Colon (tissue), 2 donors: ENCODE results near the gene PINK1.

Source experiments
- FAIRE-seq: peaks from 2 replicates; lab custom pipeline; 2012; peaks lifted over from hg19 to GRCh38; lab: Jason Lieb, UNC
- donor health status: control.
- donor health status: control.

The PINK1 gene

DNA sequence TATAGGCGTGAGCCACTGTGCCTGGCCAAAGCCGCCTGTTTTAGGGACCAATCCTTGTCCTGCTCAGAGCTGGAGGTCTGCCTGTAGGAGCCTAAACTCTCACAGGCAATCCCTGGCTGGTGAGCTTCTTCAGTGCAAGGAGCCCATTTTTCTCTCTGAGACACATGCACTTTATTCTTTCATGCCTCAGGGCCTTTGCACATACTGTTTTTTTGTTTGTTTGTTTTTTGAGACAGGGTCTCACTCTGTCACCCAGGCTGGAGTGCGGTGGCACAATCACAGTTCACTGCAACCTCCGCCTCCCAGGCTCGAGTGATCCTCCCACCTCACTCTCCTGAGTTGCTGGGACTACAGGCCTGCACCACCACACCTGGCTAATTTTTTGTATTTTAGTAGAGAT is 21.6 kb upstream of the PINK1 start:
- FAIRE-seq, result no peak

DNA sequence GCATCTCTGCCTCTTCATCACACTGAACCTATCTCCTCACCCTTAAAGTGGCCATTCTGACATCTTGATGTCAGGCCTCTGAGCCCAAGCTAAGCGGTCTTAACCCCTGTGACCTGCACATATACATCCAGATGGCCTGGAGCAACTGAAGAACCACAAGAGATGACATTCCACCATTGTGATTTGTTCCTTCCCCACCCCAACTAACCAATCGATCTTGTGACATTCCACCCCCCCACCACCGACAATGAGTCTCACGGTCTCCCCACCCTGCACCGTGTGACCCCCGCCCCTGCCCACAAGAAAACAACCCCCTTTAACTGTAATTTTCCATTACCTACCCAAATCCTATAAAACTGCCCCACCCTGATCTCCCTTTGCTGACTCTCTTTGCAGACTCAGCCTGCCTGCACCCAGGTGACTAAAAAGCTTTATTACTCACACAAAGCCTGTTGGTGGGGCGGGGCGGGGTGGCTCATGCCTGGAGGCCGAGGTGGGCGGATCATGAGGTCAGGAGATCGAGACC is 21.0 kb upstream of the PINK1 start:
- no peak for FAIRE-seq

DNA sequence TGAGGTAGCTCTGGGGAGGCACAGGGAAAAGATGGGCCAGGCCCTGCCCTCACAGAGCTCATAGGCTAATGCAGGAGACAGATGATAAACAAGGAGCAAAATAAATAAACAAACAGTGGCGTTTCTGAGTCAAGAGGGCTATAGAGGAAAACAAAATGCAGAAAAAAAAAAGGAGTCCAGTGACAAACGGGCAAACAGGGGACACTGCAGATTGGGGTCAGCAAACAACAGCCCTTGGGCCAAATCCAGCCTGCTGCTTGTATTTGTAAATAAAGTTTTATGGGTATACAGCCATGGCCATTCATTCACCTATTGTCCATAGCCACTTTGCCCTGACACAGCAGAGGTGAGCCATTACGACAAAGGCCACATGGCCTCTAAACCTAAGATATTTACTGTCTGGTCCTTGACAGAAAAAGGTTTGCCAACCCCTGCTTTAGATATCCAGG is 19.1 kb upstream of the PINK1 start:
- FAIRE-seq, result no peak

DNA sequence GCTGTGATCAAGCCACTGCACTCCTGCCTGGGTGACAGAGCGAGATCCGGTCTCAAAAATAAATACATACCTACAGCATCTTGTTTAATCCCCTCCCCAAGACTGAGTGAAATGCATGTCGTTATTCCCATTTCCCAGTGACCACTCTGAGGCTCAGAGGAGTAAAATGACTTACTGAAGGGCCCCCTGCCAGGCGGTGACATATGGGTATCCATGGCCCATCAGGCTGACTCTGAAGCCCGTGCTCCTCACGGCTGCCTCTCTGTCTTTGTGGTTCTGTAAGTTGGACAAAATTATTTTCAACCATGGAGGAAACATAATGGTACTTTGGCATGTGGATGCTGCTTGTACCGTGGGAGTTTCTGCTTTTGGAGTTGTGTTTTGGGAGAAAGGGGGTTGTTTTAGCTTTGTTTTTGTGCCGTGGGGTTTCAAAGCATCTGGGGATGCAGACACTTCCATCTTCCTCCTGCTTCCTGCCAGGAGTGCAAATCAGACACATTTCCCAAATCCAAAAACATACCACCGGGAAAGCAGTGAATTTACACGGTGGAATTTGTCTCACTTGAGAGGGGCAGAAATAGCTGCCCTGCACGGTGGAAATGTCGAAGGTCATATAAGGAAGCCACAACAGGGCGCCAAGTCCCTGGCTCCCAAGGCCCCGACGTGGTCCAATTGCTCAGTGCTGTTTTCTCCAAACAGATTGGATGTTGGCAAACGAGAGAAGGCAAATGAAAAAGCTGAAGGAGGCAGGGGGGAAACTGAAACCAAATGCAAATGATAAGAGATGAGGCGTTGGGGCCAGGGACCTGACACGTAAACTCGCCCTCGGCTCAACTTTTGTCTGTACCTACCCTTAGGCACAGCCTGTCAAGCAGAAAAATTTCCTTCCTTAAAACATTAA is 17.1 kb upstream of the PINK1 start:
- no peak for FAIRE-seq

DNA sequence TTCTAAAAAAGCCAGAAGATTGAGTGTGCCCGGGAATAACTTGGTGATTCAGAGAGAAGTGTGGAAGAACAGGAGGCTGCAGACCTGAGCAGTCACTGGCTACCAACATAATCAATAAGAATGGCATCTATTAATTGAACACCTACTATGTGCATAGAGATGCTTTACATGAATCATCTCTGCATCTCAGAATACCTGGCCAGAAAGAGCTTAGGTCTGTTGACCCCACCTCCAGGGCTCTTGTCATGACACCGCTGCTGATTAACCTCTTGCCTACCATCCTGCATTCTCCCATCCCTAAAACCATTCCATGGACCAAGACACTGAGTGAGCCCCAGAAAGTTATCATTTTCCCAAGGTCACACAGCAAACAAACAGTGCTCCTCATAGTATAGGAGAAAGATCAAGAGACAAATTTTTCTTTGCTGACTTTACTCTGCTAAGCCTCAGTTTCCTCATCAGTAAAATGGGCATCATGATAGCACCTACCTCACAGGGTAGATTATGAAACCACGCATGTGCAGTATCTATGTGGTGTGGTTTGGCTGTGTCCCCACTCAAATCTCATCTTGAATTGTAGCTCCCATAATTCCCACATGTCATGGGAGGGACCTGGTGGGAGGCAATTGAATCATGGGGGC is 16.3 kb upstream of the PINK1 start:
- no peak for FAIRE-seq

DNA sequence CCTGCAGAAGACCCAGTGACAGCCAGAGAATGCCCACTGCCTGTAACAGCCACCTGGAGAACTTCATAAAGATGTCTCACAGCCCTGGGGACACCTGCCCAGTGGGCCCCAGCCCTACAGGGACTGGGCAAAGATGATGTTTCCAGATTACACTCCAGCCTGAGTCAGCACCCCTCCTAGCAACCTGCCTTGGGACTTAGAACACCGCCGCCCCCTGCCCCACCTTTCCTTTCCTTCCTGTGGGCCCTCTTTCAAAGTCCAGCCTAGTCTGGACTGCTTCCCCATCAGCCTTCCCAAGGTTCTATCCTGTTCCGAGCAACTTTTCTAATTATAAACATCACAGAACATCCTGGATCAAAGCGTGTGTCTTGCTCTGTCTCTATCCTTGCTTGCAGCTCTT is 14.7 kb upstream of the PINK1 start:
- FAIRE-seq, result no peak

DNA sequence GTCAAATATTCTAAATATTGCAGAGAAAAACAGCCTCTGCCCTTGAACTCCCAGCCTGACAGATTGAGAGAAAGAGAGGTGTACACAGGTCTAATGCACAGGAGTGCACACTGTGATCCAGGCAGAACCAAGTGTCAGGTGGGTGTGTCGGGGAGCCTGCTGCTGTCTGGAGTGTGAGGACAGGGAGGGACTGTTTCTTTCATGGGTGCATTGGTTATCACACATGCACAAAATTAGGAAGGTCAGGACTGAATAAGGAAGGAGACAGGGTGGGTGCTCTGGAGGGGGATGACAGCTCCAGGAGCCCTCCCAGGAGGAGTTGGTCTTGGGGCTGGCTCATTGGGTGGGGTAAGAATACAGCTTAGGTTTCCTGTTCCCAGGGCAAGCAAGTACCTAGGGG is 13.3 kb upstream of the PINK1 start:
- FAIRE-seq, result no peak

DNA sequence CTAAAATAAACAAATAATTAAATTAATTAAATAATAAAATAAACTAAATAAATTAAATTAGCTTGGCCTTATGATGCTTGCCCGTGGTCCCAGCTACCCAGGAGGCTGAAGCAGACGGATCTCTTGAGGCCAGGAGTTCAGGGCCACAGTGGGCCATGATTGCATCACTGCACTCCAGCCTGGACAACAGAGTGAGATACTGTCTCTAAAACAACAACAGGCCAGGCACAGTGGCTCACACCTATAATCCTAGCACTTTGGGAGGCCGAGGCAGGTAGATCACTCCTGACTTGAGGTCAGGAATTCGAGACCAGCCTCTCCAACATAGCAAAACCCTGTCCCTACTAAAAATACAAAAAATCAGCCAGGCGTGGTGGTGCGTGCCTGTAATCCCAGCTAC is 12.2 kb upstream of the PINK1 start:
- no peak for FAIRE-seq

DNA sequence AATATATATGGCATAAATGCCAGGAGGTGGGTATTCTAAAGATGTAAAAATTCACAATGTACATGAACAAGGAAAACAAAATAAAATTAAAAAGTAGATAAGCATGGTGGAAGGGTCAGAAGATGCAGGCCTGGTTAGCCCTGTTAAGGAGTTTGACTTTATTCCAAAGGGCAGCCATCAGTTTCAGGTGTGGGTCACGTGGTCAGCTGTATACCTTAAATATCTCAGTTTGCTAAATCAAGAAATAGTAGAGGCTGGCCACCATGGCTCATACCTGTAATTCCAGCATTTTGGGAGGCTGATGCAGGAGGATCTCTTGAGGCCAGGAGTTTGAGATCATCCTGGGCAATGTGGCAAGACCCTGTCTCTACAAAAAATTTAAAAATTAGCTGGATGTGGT is 8.5 kb upstream of the PINK1 start:
- FAIRE-seq, result no peak

DNA sequence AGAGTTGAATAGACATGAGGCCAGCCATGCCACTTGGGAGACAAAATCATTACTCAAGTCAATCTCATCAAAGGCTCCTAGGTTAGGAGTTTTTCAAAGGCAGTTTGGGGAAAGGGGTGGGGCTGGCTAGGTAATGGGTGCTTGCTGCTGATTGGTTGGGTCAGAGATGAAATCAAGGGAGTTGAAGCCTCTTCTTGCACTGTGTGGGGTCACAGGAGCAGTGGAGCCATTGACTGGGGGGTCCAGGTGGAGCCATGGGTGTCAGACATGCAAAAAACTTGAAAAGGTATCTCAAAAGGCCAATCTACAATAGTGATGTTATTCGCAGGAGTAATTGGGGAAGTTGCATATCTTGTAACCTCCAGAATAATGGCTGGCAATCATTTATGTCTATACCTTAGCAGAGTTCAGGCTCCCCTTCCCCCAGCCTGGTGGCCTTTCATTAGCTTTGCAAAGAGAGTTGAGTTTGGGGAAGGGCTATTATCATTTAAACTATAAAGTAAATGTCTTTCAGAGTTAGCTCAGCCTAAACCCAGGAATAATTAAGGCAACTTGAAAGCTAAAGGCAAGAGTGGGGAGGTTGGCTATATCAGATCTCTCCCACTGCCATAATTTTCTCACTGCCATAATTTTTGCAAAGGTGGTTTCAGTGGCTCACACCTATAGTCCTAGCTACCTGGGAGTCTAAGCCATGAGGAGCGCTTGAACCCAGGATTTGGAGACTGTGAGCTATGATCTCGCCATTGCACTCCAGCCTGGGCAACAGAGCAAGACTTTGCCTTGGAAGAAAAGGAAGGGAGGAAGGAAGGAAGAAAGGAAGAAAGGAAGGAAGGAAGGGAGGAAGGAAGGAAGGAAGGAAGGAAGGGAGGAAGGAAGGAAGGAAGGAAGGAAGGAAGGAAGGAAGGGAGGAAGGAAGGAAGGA is 7.8 kb upstream of the PINK1 start:
- no peak for FAIRE-seq

DNA sequence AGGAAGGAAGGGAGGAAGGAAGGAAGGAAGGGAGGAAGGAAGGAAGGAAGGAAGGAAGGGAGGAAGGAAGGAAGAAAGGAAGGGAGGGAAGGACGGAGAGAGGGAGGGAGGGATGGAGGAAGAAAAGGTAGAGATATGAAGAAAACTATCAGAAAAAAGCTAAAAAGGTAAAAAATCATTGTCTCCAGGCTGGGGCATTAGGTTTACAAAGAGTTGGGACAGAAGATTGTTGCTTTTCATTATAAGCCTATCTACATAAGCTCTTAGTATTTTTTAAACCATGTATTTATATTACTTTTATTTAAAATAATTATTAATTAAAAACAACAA is 7.2 kb upstream of the PINK1 start:
- FAIRE-seq, result no peak

DNA sequence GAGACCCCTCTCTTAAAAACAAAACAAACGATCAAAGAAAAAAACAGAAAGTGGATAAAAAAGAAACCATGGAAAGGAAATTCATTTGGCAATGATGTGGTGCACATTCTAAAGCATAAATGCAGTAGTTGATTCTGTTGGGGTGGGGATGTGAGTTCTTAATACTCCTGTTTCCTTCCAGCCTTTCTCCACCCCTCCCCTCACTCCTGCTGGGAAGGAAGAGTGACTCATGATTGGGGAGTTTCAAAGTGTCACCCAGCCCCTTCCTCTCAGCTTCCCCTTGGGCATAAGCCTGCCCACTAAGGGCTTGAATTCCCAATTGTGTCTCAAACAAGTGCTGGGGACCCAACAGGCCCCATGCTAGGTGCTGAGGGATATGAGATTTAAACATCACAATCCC is 6.7 kb upstream of the PINK1 start:
- no peak for FAIRE-seq

DNA sequence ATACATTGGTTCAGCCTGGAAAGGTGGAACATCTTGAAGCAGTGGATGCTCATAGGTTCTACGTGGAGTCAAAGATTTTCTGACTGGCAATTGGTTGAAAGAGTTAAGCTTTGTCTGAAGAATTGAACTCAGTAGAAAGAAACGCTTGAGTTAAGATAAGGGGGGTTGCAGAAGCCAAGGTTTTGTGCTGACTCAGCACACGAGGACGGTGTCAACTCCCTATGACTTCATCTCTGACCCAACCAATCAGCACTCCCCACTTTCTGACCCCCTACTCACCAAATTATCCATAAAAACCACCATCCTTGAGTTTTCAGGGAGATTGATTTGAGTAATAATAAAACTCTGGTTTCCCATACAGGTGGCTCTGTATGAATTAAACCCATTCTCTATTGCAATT is 2.5 kb upstream of the PINK1 start:
- no peak for FAIRE-seq

DNA sequence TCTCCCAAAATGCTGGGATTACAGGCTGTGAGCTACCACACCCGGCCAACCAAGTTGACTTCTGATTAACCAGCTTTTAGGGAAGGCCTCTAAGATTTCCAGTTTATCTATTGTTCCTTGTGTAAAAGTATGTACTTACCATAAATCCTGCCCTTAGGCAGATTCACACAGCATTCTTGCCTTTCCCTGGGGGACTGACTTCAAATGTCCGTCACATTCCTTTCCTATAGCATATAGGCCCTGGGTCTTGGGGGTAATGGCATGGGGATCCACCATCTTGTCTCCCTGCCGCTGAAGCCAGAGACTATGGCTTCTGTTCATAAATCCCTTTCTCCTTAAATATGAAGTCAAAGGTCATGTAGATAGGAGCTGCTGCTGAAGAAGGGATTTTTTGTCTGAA is 872 bp upstream of the PINK1 start:
- FAIRE-seq, result no peak

DNA sequence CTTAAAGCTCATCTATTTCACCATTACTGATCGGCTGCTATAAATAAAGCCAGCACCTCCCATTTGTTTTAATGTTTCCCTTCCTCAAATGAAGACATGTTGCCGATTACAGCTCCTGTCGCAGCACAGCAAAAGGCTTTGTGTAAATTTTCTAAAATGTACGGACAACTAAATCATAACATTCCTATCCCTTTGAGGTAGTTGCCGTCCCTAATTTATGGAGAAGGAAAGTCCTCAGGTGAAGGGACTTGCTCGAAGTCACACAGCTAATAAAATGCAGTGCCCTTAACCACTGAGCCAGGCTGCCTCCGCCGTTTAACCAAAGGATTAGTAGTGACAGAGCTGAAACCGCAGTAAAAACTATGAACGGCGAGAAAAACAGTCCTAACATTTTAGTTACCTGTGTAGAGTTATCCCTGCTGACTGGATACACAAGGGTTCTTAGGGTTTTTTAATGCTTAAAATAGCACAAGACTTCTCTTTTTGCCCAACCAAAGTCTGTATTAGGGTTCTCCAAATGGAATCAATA is 871 bp downstream of the PINK1 start:
- FAIRE-seq, result no peak

DNA sequence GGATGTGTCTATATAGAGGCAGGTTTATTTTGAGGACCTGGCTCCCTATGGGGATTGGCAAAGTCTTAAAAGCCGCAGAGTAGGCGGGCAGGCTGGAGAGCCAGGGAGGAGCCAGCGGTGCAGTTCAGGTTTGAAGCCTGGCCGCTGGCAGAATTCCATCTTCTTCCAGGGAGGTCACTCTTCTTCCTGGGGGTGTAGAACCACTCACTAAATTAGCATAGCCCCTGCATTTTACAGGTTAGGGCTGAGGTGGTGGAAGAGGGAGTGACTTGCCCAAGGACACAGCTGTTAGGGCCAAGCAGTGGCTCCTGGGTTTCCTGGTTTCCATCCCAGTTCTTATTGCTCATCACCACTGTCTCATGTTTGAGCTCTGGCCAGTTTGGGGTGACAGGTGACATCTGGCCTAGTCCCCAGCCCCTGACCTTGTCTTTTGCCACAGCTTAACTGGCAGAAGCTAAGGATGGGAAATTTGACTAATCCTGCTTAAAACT is 1.4 kb downstream of the PINK1 start:
- FAIRE-seq, result no peak

DNA sequence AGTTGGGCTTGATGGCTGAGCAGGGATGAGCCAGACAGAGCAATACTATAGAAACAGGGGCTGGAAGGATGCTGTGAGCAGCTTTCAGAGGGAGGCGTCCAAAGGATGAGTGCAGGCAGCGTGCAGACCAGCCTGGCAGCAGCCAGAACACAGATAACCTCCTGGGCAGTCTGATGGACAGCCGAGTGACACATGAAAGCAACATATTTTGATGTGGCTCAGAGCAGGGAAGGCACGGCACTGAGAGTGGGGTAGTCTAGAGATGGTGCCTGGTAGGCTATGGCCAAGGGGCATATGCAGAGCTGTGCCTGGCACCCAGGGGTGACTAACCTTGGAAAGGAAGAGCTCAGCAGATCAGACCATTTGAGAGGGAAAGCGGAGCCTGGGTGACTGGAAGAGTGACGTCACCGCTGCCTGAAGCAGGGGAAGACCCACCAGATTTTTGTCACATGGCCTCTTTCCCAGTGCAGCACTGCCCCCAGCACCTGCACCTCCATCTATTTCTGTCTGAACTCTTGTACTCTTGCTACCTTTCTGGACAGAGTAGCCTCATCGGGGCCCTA is 3.6 kb downstream of the PINK1 start:
- no peak for FAIRE-seq

DNA sequence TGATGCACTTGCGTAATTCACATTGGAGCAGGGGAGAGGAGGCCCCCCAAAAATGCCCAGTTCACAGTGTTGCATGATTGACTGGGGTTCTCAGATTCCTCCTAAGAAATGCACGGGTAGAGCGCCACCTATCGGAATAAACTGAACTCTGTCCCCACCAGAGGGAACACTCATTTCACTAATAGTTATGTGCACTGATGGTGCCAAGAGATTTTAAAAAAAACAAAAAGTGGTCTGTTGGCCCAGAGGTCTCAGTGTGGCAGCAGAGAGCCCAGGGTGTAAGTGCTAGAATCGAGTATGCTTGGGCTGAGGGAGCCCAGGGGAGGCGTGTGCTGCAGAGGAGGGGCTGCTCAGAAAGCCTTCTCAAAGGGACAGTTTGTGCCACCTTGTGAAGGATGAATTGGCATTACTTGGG is 6.9 kb downstream of the PINK1 start:
- no peak for FAIRE-seq

DNA sequence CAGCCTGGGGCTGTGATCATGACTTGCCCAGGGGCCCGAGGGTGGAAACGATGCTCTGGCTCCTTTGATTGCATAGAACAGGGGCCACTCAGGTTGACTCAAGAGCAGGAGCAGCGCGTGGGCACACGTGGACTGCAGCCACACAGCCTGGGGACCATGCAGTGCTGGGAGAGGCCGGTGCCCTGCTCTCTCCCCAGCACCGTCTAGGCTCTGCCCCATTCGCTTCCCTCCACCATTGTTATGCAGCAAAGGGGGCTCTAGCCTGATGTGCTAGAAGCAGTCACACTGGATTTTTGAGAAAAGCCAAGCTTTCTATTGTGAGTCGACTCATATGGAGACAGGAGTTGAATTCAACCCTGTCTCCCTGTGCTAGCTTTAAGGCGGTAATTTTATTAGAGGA is 8.7 kb downstream of the PINK1 start:
- FAIRE-seq, result no peak

DNA sequence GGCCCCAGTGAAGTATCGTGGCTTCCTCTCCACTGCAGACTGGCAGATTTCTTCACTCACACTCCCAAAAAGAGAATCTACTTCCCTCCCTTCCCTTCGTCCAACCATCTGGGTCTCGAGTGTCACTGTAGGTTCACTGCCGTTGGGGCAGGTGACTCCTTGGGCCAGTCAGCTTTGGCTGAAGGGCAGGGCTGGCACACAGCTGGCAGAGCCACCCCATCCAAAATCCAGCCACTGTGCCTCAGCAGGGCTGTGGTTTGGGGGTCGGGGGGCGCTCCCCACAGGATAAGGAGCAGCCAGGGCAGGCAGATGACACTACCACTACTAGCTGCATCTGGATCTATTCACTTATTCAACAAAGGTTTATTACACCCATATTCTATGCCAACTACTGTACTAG is 9.8 kb downstream of the PINK1 start:
- FAIRE-seq, result no peak

DNA sequence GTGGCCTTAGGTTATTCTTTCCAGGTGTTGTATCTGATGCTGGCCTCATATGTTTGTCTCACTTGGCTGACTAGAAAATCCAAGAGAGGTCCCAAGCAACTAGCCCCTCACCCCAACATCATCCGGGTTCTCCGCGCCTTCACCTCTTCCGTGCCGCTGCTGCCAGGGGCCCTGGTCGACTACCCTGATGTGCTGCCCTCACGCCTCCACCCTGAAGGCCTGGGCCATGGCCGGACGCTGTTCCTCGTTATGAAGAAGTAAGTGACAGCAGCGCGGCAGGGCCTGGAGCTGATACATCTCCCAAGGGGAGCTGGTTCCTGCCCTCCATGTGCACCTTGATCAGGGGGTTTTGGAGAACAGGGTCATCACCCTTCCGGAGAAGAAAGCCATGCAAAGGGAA is 11.2 kb downstream of the PINK1 start:
- no peak for FAIRE-seq

DNA sequence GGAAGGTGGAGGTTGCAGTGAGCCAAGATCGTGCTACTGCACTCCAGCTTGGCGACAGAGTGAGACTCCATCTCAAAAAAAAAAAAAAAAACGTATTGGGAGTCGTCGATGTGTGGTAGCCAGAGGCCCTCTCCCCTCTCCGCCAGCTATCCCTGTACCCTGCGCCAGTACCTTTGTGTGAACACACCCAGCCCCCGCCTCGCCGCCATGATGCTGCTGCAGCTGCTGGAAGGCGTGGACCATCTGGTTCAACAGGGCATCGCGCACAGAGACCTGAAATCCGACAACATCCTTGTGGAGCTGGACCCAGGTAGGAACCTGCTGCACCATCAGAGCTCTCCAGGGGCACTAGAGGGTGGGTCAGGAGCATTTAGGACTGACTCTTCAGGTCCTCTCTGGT is 12.2 kb downstream of the PINK1 start:
- FAIRE-seq, result no peak
